Stimulated activated effector memory CD8-positive, alpha-beta T cell treated with anti-CD3 and anti-CD28 coated beads, Interleukin-12 subunit alpha, Interleukin-12 subunit beta, amount 100 ng/mL, for 72 hours (primary cell): ENCODE data around the gene ARHGAP40.

ENCODE experiments used
- ATAC-seq: fragments of 150-1000 bp; cut with Tn5 transposase; 2 replicates; pipeline ENCODE4 v1.10.0; 2021
- DNase-seq, 2 donors: peaks; one replicate each; pipeline ENCODE4 v3.0.0; 2021 to 2022; ENCODE audit warnings: low spot score in 2 of 2
- H3K27ac Mint-ChIP-seq: one replicate; pipeline ENCODE4 v1.8.0; 2022; ENCODE audit warnings: mild to moderate bottlenecking, mixed read lengths
- H3K36me3 Mint-ChIP-seq: one replicate; pipeline ENCODE4 v1.8.0; 2022; ENCODE audit warnings: mild to moderate bottlenecking, mixed read lengths
- H3K4me1 Mint-ChIP-seq: one replicate; pipeline ENCODE4 v1.8.0; 2022; ENCODE audit warnings: mixed read lengths
- H3K4me3 Mint-ChIP-seq: one replicate; pipeline ENCODE4 v1.8.0; 2022; ENCODE audit warnings: mild to moderate bottlenecking, mixed read lengths
- H3K9me3 Mint-ChIP-seq: one replicate; pipeline ENCODE4 v1.8.0; 2022; ENCODE audit warnings: mixed read lengths

The ARHGAP40 gene

GRCh38 chr20:38601216-38602184 lies at the start of gene ARHGAP40:
TSS of gene ARHGAP40 (plus strand) at chr20:38601809.
- H3K36me3 Mint-ChIP-seq = no peaks in the 10 kb centered on the region
- no peaks in the 10 kb centered on the region for H3K9me3 Mint-ChIP-seq
- H3K4me3 Mint-ChIP-seq = peak within 1 kb of the TSS; percentile 32
- peaks cover 7% of the 10 kb centered on the region for H3K4me1 Mint-ChIP-seq
- peak; percentile 81 for ATAC-seq
- H3K27ac Mint-ChIP-seq = no peak within 1 kb of the TSS
- DNase-seq = no peak

- Mint-ChIP-seq H3K4me1 (no peaks in the 10 kb centered on the region), H3K9me3 (no peaks in the 10 kb centered on the region), H3K4me3 (no peak overlapping the region), H3K36me3 (no peaks in the 10 kb centered on the region), H3K27ac (no peak overlapping the region)
- no peak for ATAC-seq
- DNase-seq = no peak
Observed at GRCh38 chr20:38554986-38555385, 46.6 kb upstream of the ARHGAP40 start.

- no peaks in the 10 kb centered on the region for H3K9me3 Mint-ChIP-seq
- no peak overlapping the region for H3K27ac Mint-ChIP-seq
- DNase-seq = no peak
- no peaks in the 10 kb centered on the region for H3K4me1 Mint-ChIP-seq
- no peak for ATAC-seq
- no peak overlapping the region for H3K4me3 Mint-ChIP-seq
- no peaks in the 10 kb centered on the region for H3K36me3 Mint-ChIP-seq
Observed at GRCh38 chr20:38555395-38555794, 46.2 kb upstream of the ARHGAP40 start.

DNA sequence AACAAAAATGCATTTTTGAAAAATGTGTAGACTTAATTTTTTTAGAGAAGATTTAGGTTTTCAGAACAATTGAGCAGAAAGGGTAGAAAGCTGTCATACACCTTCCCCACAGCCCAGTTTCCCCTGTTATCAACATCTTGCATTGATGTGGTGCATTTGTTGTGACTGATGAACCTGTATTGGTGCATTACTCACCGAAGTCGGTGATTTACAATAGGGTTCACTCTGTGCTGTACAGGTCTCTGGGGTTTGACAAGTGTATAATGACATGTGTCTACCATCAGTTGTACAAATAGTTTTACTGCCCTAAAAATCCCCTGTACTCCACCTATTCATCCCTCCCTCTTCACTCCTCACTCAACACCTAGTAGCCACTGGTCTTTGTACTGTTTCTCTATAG lies 44.4 kb upstream of the ARHGAP40 start:
- Mint-ChIP-seq H3K4me3 (no peak overlapping the region), H3K27ac (no peak overlapping the region), H3K4me1 (no peaks in the 10 kb centered on the region), H3K9me3 (no peaks in the 10 kb centered on the region), H3K36me3 (no peaks in the 10 kb centered on the region)
- no peak for ATAC-seq
- DNase-seq = no peak

GRCh38 chr20:38558596-38559360 lies 42.8 kb upstream of the ARHGAP40 start:
- H3K4me1 Mint-ChIP-seq = no peaks in the 10 kb centered on the region
- ATAC-seq (no peak), DNase-seq (no peak)
- no peak overlapping the region for H3K27ac Mint-ChIP-seq
- peaks cover 11% of the 10 kb centered on the region for H3K36me3 Mint-ChIP-seq
- no peak overlapping the region for H3K4me3 Mint-ChIP-seq
- H3K9me3 Mint-ChIP-seq = no peaks in the 10 kb centered on the region

GRCh38 chr20:38559764-38560163 lies 41.8 kb upstream of the ARHGAP40 start:
- ATAC-seq (no peak), DNase-seq (no peak)
- Mint-ChIP-seq H3K27ac (no peak overlapping the region), H3K36me3 (peaks cover 21% of the 10 kb centered on the region), H3K9me3 (no peaks in the 10 kb centered on the region), H3K4me3 (no peak overlapping the region), H3K4me1 (no peaks in the 10 kb centered on the region)

- no peak for DNase-seq
- Mint-ChIP-seq H3K4me3 (no peak overlapping the region), H3K36me3 (peaks cover 56% of the 10 kb centered on the region), H3K9me3 (no peaks in the 10 kb centered on the region), H3K27ac (no peak overlapping the region), H3K4me1 (no peaks in the 10 kb centered on the region)
- no peak for ATAC-seq
Observed at GRCh38 chr20:38563802-38564431, 37.7 kb upstream of the ARHGAP40 start.

GRCh38 chr20:38564680-38565079 lies 36.9 kb upstream of the ARHGAP40 start:
- H3K4me3 Mint-ChIP-seq = no peak overlapping the region
- H3K27ac Mint-ChIP-seq = peak overlapping the region; percentile 13
- H3K9me3 Mint-ChIP-seq = no peaks in the 10 kb centered on the region
- H3K4me1 Mint-ChIP-seq = no peaks in the 10 kb centered on the region
- DNase-seq = no peak
- H3K36me3 Mint-ChIP-seq = peaks cover 63% of the 10 kb centered on the region
- no peak for ATAC-seq

- Mint-ChIP-seq H3K4me1 (no peaks in the 10 kb centered on the region), H3K36me3 (peaks cover 77% of the 10 kb centered on the region), H3K9me3 (no peaks in the 10 kb centered on the region), H3K4me3 (no peak overlapping the region), H3K27ac (no peak overlapping the region)
- no peak for DNase-seq
- no peak for ATAC-seq
Observed at GRCh38 chr20:38566036-38566598, 35.5 kb upstream of the ARHGAP40 start.

DNA sequence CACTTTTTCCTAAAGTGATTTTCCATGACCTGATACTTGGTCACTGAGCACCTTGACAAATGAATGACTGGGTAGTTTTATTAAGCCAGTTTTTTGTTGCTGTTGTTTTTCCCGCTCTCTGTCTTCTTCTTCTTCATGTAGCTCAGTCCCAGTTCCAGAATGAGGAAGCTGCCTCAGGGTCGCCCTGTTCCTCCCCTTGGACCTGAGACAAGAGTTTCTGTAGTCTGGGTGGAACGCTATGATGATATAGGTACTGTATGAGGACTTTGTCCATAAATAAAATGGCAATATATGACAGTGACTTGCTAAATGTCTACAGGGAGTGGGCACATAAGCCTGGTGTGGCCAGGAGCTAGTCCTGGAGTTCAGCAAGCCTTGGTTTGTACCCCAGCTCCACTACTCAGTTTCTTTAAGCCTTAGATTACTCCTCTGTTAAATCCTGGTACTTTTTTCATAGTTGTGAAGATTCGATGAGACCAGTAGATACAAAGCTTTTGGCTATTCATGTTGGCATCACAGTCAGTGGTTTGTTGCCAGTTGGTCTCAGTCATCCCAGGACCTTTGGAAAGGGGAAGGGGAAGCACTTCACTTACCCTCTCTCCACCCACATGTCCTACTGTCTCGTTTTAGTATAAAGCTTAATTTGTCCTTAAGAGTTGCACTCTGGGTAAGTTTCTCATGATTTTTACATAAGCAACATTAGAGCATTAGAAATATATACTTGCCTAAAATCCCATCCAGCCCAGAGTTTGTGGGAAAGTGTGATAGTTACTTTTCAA lies 31.7 kb upstream of the ARHGAP40 start:
- Mint-ChIP-seq H3K4me3 (no peak overlapping the region), H3K27ac (no peak overlapping the region), H3K9me3 (no peaks in the 10 kb centered on the region), H3K4me1 (no peaks in the 10 kb centered on the region), H3K36me3 (peaks cover 83% of the 10 kb centered on the region)
- ATAC-seq (no peak), DNase-seq (no peak)

DNA sequence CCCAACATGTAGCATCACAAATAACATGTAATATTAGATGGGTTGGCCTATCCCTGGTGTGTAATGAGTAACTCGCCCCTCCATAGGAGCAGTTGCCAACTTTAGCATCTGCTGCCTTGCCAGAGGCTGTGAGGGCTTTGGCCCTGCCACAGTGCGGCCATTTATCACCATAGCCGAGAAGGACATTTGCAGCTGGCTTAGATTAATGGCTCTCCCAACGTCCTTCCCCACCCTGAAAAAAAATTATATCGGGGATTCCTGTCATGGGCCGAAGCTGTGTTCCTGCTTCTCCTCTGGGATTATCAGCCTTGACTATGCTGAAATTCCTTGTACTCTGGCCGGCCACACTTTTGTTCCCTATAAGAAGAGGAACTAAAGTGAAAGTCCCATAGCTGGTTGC lies 28.2 kb upstream of the ARHGAP40 start:
- H3K36me3 Mint-ChIP-seq = peaks cover 69% of the 10 kb centered on the region
- H3K9me3 Mint-ChIP-seq = no peaks in the 10 kb centered on the region
- H3K27ac Mint-ChIP-seq = no peak overlapping the region
- DNase-seq = no peak
- H3K4me1 Mint-ChIP-seq = no peaks in the 10 kb centered on the region
- ATAC-seq = no peak
- no peak overlapping the region for H3K4me3 Mint-ChIP-seq

DNA sequence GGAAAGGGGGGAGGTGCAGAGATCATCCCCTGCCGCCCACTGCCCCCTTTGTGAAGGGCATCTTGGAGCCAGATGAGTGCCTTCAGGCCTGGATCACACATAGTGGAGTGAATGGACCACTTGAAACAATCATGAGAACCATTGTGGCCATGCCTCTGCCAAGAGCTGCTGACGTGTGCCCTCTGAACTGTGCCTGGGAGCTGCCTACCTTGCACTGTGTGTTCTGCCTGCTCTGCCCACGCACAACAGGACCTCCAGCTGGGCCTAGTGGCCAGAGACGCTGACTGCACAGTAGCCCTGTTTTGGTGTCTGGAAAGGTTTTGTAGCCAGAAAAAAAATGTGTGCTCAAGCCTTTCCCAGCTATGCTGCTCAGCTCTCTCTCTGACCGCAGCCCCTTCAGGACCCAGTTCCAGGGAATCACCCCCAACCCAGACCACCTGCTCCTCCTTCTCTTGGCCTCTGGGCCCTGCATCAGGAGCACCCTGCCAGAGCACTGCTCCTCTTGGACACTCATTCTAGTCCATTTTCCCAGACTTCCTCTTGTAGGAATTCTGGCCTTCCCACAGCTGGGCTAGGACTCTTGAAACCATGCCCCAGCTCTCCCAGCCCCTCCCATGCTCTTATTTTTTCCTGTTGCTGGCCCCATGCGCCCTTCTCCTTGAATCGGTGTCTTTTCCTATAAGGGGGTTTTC lies 22.2 kb upstream of the ARHGAP40 start:
- ATAC-seq (no peak), DNase-seq (no peak)
- Mint-ChIP-seq H3K27ac (peak overlapping the region; percentile 11), H3K9me3 (no peaks in the 10 kb centered on the region), H3K4me3 (no peak overlapping the region), H3K4me1 (no peaks in the 10 kb centered on the region), H3K36me3 (peaks cover 19% of the 10 kb centered on the region)

- H3K4me3 Mint-ChIP-seq = no peak overlapping the region
- no peaks in the 10 kb centered on the region for H3K4me1 Mint-ChIP-seq
- peak overlapping the region; percentile 11 for H3K27ac Mint-ChIP-seq
- DNase-seq (no peak), ATAC-seq (no peak)
- no peaks in the 10 kb centered on the region for H3K9me3 Mint-ChIP-seq
- peaks cover 14% of the 10 kb centered on the region for H3K36me3 Mint-ChIP-seq
Observed at GRCh38 chr20:38579921-38580320, 21.7 kb upstream of the ARHGAP40 start.

DNA sequence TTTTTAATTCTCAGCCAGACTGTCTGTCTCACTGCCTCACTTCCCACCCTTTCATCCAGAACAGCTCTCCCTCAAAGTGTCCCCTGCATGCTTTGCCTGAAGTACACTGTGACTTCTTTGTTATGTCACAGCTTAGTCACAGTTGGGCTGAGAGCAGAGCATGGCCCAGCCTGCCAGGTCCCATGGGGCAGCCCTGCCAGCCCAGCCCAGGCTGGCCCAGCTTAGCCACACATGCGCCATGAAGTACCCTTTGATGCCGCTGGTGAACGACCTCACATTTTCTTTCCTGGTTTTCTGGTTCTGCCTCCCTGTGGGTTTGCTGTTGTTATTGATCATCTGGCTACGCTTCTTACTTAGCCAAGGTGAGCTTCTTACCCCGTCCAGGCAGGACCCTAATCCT lies 20.6 kb upstream of the ARHGAP40 start, which contains the start of gene ADIG:
TSS of gene ADIG (plus strand) at position 185 of the 400 bp plus-strand sequence. CDS start at position 239, 54 bp downstream.
- peaks cover 3% of the 10 kb centered on the region for H3K36me3 Mint-ChIP-seq
- ATAC-seq (no peak), DNase-seq (no peak)
- no peak within 1 kb of the TSS for H3K4me3 Mint-ChIP-seq
- no peaks in the 10 kb centered on the region for H3K4me1 Mint-ChIP-seq
- no peaks in the 10 kb centered on the region for H3K9me3 Mint-ChIP-seq
- peak within 1 kb of the TSS; percentile 18 for H3K27ac Mint-ChIP-seq
